HG02588 (cell line): Measurements from ENCODE around the gene UBE2N.
A peak's percentile ranks its signal among the peaks of the same experiment; 100 is the strongest.

Experiments used
- ATAC-seq: cut with Tn5 transposase; IDR thresholded peaks from one replicate; pipeline ENCODE4 v1.9.1; 2021; ENCODE audit warnings: mild to moderate bottlenecking, moderate library complexity; ENCODE audit not compliant: unreplicated experiment

UBE2N gene

GRCh38 chr12:93441617-93442410 is at the start of gene UBE2N:
Gene UBE2N (minus strand): TSS chr12:93441947. CDS start chr12:93441884, 63 bp downstream.
- ATAC-seq = peak; percentile 79

DNA sequence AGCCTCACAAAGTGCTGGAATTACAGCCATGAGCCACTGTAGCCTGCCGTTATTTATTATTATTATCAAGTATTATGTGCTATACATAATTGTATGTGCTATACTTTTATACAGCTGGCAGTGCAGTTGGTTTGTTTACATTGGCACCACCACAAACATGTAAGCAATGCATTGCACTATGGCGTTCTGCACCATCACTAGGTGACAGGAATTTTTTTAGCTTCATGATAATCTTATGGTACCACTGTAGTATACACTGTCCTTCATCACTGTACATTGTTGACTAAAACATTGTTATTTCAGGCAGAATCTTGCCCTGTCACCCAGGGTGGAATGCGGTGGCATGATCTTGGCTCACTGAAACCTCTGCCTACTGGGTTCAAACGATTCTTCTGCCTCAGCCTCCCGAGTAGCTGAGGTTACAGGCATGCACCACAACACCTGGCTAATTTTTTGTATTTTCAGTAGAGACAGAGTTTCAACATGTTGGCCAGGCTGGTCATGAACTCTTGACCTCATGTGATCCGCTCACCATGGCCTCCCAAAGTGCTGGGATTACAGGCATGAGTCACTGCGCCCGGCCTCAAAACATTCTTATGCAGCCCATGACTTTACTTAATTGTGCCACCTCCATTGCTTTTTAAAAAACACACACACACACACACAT is 42.7 kb upstream of the UBE2N start:
- no peak for ATAC-seq

GRCh38 chr12:93483151-93483807 is 41.5 kb upstream of the UBE2N start:
- no peak for ATAC-seq

GRCh38 chr12:93482721-93483120 is 41.0 kb upstream of the UBE2N start:
- no peak for ATAC-seq

DNA sequence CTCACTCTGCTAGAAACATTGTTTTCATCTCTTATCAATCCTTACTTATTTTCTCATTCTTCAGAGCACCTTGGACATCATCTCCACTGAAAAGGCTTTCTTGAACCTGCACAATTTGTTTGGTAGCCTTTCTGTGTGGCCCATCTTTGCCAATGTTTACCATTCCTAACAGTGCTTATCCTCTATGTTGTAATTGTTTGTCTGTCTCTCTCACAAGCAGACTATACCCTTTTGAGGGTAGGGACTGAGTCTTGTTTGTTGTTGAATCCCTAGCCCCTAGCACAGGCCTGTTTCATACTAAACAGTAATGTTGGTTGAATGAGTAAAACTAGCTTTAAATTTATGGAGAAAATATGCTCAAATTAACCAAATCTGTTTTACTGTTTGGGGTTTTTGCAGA is 34.8 kb upstream of the UBE2N start:
- ATAC-seq = no peak

DNA sequence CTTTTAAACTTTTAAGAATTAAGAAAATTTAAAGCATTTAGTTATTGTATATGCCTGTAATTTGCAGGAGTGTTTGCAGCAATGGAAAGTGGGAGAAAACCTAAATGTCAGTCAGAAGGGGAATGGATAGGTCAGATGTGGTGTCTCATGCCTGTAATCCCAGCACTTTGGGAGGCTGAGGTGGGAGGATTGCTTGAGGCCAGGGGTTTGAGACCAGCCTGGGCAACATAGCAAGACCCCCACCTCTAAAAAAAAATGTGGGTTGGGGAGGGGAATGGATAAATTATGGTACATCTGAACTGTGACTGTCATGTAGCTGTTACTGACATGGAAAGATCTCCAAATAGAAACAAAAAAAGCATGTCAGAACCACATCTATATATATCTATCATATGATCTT is 27.6 kb upstream of the UBE2N start:
- ATAC-seq = no peak

- ATAC-seq = peak; percentile 12
Measured at GRCh38 chr12:93468008-93468371, 26.2 kb upstream of the UBE2N start.

- ATAC-seq = peak; percentile 89
Measured at GRCh38 chr12:93467351-93468007, 25.7 kb upstream of the UBE2N start, which contains the start of gene MRPL42. Gene MRPL42 (plus strand): TSS chr12:93467514. CDS start chr12:93469286, 1,772 bp downstream.

DNA sequence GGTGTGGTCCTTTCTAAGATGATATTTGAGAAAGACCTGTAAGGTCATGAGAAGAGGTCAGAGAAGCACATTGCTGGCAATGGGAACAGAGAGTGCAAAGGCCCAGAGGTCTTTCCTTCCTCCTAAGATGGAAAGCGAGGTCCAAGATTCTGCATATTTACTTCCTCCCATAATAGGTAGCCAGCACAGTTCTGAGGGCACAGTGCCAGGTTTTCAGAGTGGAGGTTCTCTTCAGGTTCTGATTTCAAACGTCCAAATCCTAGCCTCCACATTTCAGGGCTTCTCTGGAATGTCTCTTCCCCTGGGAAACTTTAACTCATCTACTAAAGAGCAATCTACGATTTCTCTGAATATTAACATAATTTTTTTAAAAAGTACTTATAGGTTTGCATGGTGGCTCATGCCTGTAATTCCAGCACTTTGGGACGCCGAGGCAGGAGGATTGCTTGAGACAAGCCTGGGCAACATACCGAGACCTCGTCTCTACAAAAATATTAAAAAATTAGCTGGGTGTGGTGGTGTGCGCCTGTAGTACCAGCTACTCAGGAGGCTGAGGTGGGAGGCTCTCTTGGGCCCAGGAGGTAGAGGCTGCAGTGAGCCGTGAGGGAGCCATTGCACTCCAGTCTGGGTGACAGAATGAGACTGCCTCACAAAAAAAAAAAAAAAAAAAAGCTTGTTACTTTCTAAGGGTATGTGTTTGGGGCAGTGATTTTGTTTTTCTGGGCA is 25.0 kb upstream of the UBE2N start:
- peak; percentile 11 for ATAC-seq

- no peak for ATAC-seq
Measured at GRCh38 chr12:93465841-93466240, 24.1 kb upstream of the UBE2N start.

DNA sequence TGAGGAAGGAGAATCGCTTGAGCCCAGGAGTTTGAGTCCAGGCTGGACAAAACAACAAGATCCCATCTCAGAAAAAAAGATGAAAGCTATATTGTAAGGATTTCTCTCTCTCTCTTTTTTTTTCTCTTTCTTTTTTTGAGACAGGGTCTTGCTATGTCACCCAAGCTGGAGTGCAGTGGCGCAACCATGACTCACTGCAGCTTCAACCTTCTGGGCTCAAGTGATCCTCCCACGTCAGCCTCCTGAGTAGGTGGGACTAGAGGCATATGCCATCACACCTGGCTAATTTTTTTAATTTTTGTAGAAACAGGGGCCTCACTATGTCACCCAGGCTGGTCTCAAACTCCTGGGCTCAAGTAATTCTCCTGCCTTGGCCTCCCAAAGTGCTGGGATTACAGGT is 19.8 kb upstream of the UBE2N start:
- no peak for ATAC-seq

DNA sequence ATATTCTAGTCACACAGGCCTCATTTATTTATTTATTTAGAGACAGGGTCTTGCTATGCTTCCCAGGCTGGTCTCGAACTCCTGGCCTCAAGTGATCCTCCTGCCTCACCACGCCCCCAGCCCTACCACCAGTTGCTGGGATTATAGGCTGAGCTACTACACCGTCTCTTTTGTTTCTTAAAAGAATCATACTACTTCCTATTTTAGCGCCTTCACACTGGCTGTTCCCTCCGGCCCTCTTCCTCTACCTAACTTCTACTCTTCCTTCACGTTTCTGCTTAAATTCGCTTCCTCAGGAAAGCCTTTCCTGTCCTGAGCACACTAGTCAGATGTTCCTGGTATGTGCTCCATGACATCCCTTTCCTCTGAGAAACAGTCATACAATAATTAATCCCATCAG is 19.2 kb upstream of the UBE2N start:
- ATAC-seq = no peak

GRCh38 chr12:93460003-93460402 is 18.3 kb upstream of the UBE2N start:
- ATAC-seq = no peak

DNA sequence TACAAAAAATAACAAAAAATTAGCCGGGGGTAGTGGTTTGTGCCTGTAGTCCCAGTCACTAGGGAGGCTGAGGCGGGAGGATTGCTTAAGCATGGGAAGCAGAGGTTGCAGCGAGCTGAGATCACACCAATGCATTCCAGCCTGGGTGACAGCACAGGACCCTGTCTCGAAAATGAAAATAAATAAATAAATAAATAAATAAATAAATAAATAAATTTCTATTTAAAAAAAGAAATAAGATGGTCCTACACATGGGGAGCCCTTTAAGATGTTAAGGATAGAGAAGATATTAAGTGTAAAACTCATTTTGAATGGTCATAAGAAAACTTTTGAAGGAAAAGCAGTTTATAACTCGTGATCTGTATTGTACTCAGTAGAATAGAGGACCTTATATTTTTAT is 17.4 kb upstream of the UBE2N start:
- ATAC-seq = no peak

GRCh38 chr12:93456077-93456476 is 14.3 kb upstream of the UBE2N start:
- no peak for ATAC-seq

- no peak for ATAC-seq
Measured at GRCh38 chr12:93453633-93454032, 11.9 kb upstream of the UBE2N start.

DNA sequence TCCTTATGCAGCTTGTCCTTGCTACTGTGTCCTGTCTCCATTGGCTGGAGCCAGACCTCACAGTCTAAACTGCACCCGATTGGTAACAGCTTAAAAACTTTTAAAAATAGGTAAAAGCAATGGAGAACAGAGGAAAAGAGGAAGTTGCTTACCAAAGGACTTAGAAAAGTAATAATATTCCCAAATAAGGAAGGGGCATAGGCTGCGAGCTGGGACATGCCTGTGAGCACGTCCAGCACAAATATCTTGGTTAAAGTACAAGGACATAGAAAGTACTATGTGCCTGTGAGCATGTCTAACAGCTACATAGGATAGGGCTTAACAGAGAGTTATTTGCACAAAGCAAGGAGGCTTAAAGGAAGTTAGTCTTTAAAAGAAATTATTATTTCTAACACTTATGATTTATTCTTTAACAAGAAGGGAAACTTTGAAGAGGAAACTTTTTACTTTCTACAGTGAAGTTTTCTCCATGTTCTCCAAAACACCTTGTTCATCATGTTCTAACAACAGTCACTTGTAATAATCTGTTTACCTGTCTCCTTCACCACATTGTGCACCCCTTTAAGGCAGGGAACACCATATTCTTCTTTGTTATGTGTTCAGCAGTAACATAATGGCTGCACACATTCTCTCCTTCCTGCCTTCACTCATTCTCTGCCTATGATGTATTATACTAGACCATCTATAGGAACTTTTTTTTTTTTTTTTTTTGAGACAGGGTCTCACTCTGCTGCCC is 9.8 kb upstream of the UBE2N start:
- ATAC-seq = no peak

GRCh38 chr12:93449277-93449676 is 7.5 kb upstream of the UBE2N start:
- ATAC-seq = peak; percentile 86

- no peak for ATAC-seq
Measured at GRCh38 chr12:93448796-93449195, 7.0 kb upstream of the UBE2N start.
